Stomach (tissue), 9 donors: ENCODE measurements around the gene KLF15. TPM values are rescaled to one million over a fixed set of nuclear protein-coding genes. Genes with fewer than 3 reads are reported as not detected.

ENCODE experiments used
- DNase-seq, 2 donors: peaks; one replicate each; pipeline versions ENCODE4 v3.0.0 to v3.0.0-alpha.2; 2013 to 2019
- H3K27ac ChIP-seq, 5 donors: fragments of 200-600 bp in 4 of 5; sonication (generic) in 4 of 5; one replicate each; pipeline ENCODE4 v1.5.1; 2013 to 2019; ENCODE audit warnings: mild to moderate bottlenecking in 1 of 5, moderate library complexity in 1 of 5
- H3K27me3 ChIP-seq, 3 donors: fragments of 200-600 bp; sonication (generic); one replicate each; pipeline ENCODE4 v1.5.1; 2017 to 2019; ENCODE audit warnings: mixed run types in 1 of 3
- H3K36me3 ChIP-seq, 4 donors: fragments of 200-600 bp; sonication (generic); 1 replicate in 3 of 4; 2 replicates in 1 of 4; pipeline ENCODE4 v1.5.1; 2016 to 2019
- H3K4me1 ChIP-seq, 4 donors: fragments of 200-600 bp; sonication (generic); one replicate each; pipeline ENCODE4 v1.5.1; 2016 to 2019
- H3K4me3 ChIP-seq, 4 donors: fragments of 200-600 bp; sonication (generic) in 3 of 4; one replicate each; pipeline ENCODE4 v1.5.1; 2016 to 2019; ENCODE audit warnings: mild to moderate bottlenecking in 1 of 4
- H3K9me3 ChIP-seq, 4 donors: fragments of 200-600 bp; sonication (generic); one replicate each; pipeline ENCODE4 v1.5.1; 2016 to 2019
- CTCF ChIP-seq, 7 experiments: fragments of 450-650 bp in 4 of 7; fragments of 200-600 bp in 3 of 7; sonication (generic) in 3 of 7; IDR thresholded peaks; one replicate each; pipeline ENCODE4 v1.5.1; 2016 to 2019; ENCODE audit warnings: antibody characterized with exemption in 7 of 7, control low read depth in 2 of 7, mild to moderate bottlenecking in 1 of 7
- EP300 ChIP-seq: sonication (generic); formaldehyde crosslinking; IDR thresholded peaks from one replicate; pipeline ENCODE4 v1.6.1; 2017; ENCODE audit warnings: antibody characterized with exemption
- POLR2A ChIP-seq, 4 donors: fragments of 450-650 bp; IDR thresholded peaks; one replicate each; pipeline ENCODE4 v1.6.1; 2016; ENCODE audit warnings: antibody characterized with exemption in 4 of 4, control low read depth in 2 of 4, mild to moderate bottlenecking in 1 of 4, moderate library complexity in 1 of 4
- POLR2AphosphoS5 ChIP-seq, 3 donors: sonication (generic); formaldehyde crosslinking; IDR thresholded peaks; one replicate each; pipeline ENCODE4 v1.6.1; 2016; ENCODE audit warnings: antibody characterized with exemption in 3 of 3
- WGBS, 5 donors: extraction: QIAGEN DNeasy Blood & Tissue Kit in 3 of 5; methylation state at CpG; one replicate each; pipeline versions ENCODE4 v1.1.5 to v1.1.7; 2013 to 2018; 5-methylcytosine and 5-hydroxymethylcytosine counted together
- intact Hi-C: fragments of 100-400 bp; cut with DNase I; formaldehyde crosslinking; loops from one replicate; pipeline ENCODE4 v1.15.1; 2023; ENCODE audit warnings: low total_unique reads
- polyA plus RNA-seq, 3 donors: library from polyadenylated mRNA; stranded (reverse); fragments of 200-250 nt; gene quantifications; one replicate each; pipeline ENCODE4 v1.2.3, GENCODE V29; 2013
- total RNA-seq, 5 donors: library from RNA; depleted of rRNA; stranded (reverse); fragments of >200 nt; gene quantifications; one replicate each; pipeline versions ENCODE4 v1.1.0 to v1.2.3, GENCODE V29; 2014 to 2016
- donor health status: healthy with polysubstance abuse.
- donor health status: Bipolar disorder and iron deficiency.
- donor health status: healthy.

The KLF15 gene
- total and polyA plus RNA-seq, 8 donors = 4.6 to 82.9 (median 19.1) TPM

- 82 to 90% (median 88%) methylated on average over 7 to 8 of the region's 8 CpGs for WGBS, 5 donors
- no peak for TF ChIP-seq POLR2AphosphoS5 (IDR thresholded peaks at IDR 0.05)
- no peak for TF ChIP-seq POLR2A (IDR thresholded peaks at IDR 0.05)
- no peak for TF ChIP-seq EP300
- no peak for TF ChIP-seq CTCF (IDR thresholded peaks at IDR 0.05)
- no peak overlapping the region for H3K27ac ChIP-seq
- H3K27me3 ChIP-seq = no peaks in the 10 kb centered on the region
- intact Hi-C loops = no loop called here
- H3K4me1 ChIP-seq = peaks cover 0 to 4% (median 0%) of the 10 kb centered on the region in 4 donors
- H3K36me3 ChIP-seq = no peaks in the 10 kb centered on the region
- H3K9me3 ChIP-seq = no peaks in the 10 kb centered on the region
- no peak overlapping the region for H3K4me3 ChIP-seq
- DNase-seq = no peak
These were observed 40.7 kb downstream of the KLF15 start for GRCh38 chr3:126316501-126316939.

GRCh38 chr3:126316031-126316461 is 41.2 kb downstream of the KLF15 start:
- WGBS, 5 donors = 57 to 73% (median 68%) methylated on average over 12 of the region's 12 CpGs
- H3K27ac ChIP-seq = no peak overlapping the region
- intact Hi-C loops = no loop called here

DNA sequence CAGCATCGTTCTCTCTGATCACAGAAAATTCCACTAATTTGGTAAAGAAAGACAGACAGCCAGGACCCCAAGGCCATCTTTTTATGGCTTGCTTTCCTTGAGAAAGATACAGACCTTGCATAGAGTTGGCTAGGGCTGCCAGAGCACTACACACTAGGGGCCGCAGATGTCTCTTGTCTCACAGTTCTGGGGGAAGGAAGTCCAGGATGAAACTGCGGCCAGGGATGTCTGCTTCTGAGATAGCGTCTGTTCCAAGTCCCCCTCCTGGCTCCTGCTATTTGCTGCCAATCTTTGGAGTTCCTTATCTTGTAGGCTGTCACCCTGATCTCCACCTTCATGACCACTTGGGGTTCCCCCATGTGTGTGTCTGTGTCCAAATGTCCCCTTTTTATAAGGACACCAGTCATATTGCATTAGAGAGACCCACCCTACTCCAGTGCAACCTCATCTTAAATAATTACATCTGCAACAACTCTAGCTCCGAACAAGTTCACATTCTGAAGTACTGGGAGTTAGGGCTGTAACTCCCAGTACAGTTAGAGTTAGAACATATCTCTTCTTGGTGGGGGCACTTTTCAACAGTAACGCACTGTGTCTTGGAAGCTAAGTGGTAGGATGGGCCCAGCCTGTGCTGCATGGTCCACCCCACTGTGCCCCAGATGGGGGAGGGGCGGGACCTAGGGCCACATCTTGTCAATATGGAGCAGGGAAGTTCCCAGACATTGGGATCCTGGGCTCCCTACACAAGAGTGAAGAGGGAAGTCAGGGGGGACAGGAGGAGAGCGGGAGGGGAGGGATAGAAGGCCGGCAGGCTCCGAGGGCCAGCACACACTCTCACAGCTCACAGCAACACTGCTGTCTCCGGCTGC is 42.2 kb downstream of the KLF15 start:
- WGBS, 5 donors = 77 to 81% (median 78%) methylated on average over 11 of the region's 11 CpGs
- Histone ChIP-seq H3K27ac (no peak overlapping the region), H3K4me1 (peaks cover 0 to 4% (median 0%) of the 10 kb centered on the region in 4 donors), H3K27me3 (no peaks in the 10 kb centered on the region), H3K36me3 (no peaks in the 10 kb centered on the region), H3K9me3 (peaks cover 0 to 7% (median 0%) of the 10 kb centered on the region in 4 donors), H3K4me3 (no peak overlapping the region)
- peak in 1 of 2 donors; percentile 76 for DNase-seq
- TF ChIP-seq EP300 (no peak), CTCF (IDR thresholded peaks at IDR 0.05) (no peak), POLR2A (IDR thresholded peaks at IDR 0.05) (no peak), POLR2AphosphoS5 (IDR thresholded peaks at IDR 0.05) (no peak)
- intact Hi-C loops = no loop called here

More at GRCh38 chr3:126316031-126316461, 41.2 kb downstream of the KLF15 start:
- Histone ChIP-seq H3K27me3 (no peaks in the 10 kb centered on the region), H3K4me3 (no peak overlapping the region), H3K9me3 (no peaks in the 10 kb centered on the region), H3K36me3 (no peaks in the 10 kb centered on the region), H3K4me1 (peaks cover 0 to 4% (median 0%) of the 10 kb centered on the region in 4 donors)
- peak in 1 of 2 donors; percentile 23 for DNase-seq
- no peak for TF ChIP-seq EP300
- TF ChIP-seq POLR2A (IDR thresholded peaks at IDR 0.05) = no peak
- no peak for TF ChIP-seq POLR2AphosphoS5 (IDR thresholded peaks at IDR 0.05)
- TF ChIP-seq CTCF (IDR thresholded peaks at IDR 0.05) = no peak

- intact Hi-C loops = no loop called here
These were observed 42.9 kb downstream of the KLF15 start for GRCh38 chr3:126314305-126314789.

More at GRCh38 chr3:126314305-126314789, 42.9 kb downstream of the KLF15 start:
- whole genome bisulfite sequencing, 5 donors = 63 to 82% (median 70%) methylated on average over 3 to 4 of the region's 4 CpGs
- no peak for TF ChIP-seq CTCF (IDR thresholded peaks at IDR 0.05)
- TF ChIP-seq POLR2A (IDR thresholded peaks at IDR 0.05) = no peak
- TF ChIP-seq EP300 = no peak
- TF ChIP-seq POLR2AphosphoS5 (IDR thresholded peaks at IDR 0.05) = no peak
- no peak overlapping the region for H3K27ac ChIP-seq
- H3K9me3 ChIP-seq = peaks cover 0 to 7% (median 0%) of the 10 kb centered on the region in 4 donors
- peaks cover 0 to 4% (median 0%) of the 10 kb centered on the region in 4 donors for H3K4me1 ChIP-seq
- DNase-seq = no peak
- H3K27me3 ChIP-seq = no peaks in the 10 kb centered on the region
- no peaks in the 10 kb centered on the region for H3K36me3 ChIP-seq
- no peak overlapping the region for H3K4me3 ChIP-seq
